RPMI8226 (cell line): ENCODE data around the gene RPL26.
A peak's percentile ranks its signal among the peaks of the same experiment; 100 is the strongest.
"Not testable (repeated sequence)": the region's sequence is repeated elsewhere in the genome, so short reads cannot be mapped to it uniquely, and the experiment has no call there.

Source experiments
- DNase-seq: peaks from one replicate; pipeline ENCODE4 v3.0.0-alpha.2; 2015

Gene RPL26

GRCh38 chr17:8393470-8394231 is 10.7 kb upstream of the RPL26 start:
- DNase-seq = no peak

- DNase-seq = no peak
These were observed 9.9 kb upstream of the RPL26 start for GRCh38 chr17:8392674-8393469.

GRCh38 chr17:8392274-8392673 is 9.3 kb upstream of the RPL26 start:
- no peak for DNase-seq

GRCh38 chr17:8391711-8392110 is 8.7 kb upstream of the RPL26 start:
- no peak for DNase-seq

- DNase-seq = no peak
These were observed 5.1 kb upstream of the RPL26 start for GRCh38 chr17:8387914-8388651.

DNA sequence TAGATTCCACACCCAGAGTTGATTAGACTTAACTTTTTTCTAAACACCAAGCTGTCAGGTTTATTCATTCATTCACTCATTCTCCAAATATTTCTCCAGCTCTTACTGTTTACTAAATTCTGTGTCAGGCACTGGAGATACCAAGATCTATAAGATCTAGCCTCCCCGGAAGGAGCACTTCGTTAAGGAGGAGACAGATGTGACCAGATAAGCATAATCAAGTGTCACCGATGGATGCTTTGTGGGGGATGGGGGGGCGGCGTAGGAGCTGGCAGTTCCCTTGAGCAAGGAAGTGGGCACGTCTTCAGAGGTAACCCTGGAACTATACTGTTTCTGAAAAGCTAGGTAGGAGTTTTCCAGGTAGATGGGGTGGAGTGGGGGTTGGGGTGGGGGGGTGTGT is 3.8 kb upstream of the RPL26 start:
- DNase-seq = no peak

- no peak for DNase-seq
These were observed 1.9 kb upstream of the RPL26 start for GRCh38 chr17:8384801-8385378.

- no peak for DNase-seq
These were observed 182 bp downstream of the RPL26 start for GRCh38 chr17:8382880-8383142.

- DNase-seq = no peak
These were observed 727 bp downstream of the RPL26 start for GRCh38 chr17:8382052-8382879.

- DNase-seq = no peak
These were observed 2.9 kb downstream of the RPL26 start for GRCh38 chr17:8380049-8380448.

DNA sequence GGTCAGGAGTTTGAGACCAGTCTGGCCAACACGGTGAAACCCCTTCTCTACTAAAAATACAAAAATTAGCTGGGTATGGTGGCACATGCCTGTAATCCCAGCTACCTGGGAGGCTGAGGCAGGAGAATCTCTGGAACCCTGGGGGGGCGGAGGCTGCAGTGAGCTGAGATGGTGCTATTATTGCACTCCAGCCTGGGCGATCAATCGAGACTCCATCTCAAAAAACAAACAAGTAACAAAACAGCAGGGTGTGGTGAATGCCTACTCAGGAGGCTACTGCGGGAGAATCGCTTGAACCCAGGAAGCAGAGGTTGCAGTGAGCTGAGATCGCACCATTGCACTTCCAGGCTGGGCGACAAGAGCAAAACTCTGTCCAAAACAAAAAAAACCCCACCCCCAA is 4.9 kb downstream of the RPL26 start:
- not testable (repeated sequence) for DNase-seq

GRCh38 chr17:8377422-8377821 is 5.6 kb downstream of the RPL26 start:
- no peak for DNase-seq

- DNase-seq = peak; percentile 89
These were observed 6.5 kb downstream of the RPL26 start, which contains the start of gene KRABD2 for GRCh38 chr17:8376271-8377067. Gene KRABD2, minus strand, starts transcription at chr17:8376704.

DNA sequence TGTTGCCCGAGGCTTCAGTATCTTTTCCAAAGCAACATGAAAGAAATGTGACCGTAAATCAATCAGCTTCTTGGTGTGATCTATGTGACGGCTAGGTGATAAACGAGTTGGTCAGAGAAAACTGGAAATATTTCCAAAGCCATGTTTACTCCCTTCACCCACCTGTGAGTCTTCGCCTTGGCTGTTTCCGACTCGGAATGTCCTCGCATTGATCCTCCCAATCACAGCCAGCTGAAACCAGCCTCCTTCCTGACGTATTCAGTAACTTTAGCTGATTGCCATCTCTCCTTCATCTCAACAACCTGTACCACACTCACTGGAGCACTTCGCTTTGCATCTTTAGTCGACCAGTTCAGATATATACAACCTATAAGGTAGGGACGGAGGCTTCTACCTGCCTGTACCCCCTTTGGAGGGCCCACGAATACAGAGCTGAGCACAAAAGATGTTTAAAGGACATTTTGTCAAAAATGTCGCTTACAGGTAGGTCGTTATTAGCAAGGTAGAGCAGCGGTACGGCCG is 7.2 kb downstream of the RPL26 start:
- DNase-seq = no peak

GRCh38 chr17:8373856-8374255 is 9.1 kb downstream of the RPL26 start:
- DNase-seq = not testable (repeated sequence)

- DNase-seq = no peak
These were observed 10.6 kb downstream of the RPL26 start for GRCh38 chr17:8372422-8372821.

- DNase-seq = no peak
These were observed 11.2 kb downstream of the RPL26 start for GRCh38 chr17:8371786-8372185.

- DNase-seq = no peak
These were observed 13.0 kb downstream of the RPL26 start for GRCh38 chr17:8369944-8370343.

DNA sequence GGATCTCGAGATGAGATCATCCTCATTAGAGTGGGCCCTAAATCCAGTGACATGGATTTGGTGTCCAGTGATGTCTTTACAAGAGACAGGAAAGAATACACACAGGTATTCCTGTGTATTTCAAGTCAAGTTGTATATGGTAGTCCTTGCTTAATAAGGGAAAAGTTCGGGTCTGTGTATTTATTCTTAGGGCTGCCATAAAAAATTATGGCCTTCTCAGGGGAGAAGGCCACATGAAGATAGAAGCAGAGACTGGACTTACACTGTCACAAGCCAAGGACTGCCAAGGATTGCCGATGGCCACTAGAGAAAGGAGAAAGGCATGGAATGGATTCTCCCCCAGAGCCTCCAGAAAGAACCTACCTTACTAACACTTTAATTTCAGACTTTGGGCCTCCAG is 14.8 kb downstream of the RPL26 start:
- no peak for DNase-seq

DNA sequence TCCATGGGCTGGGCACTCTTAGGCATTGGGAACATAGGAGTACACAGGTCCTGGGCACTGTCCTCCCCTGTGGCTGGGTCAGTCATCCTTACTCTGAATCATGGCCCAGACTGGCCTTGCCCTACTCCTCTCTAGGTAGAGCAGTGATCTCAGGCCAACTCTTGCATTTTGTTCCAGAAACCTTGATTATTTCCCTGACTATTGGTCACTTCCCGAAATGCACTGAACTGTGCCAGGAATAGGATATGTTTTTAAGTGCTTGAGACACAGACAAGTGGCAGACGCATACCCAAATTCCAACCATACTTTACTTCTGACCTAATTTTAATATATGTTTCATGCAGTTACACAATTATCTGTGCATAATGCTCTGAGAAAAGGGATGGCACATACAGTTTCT is 16.8 kb downstream of the RPL26 start:
- no peak for DNase-seq

GRCh38 chr17:8365143-8365542 is 17.9 kb downstream of the RPL26 start:
- no peak for DNase-seq
